ENCODE results near the gene GPANK1. TPM values are rescaled to one million over a fixed set of nuclear protein-coding genes. Genes with fewer than 3 reads are reported as not detected.
A peak's percentile ranks its signal among the peaks of the same experiment; 100 is the strongest.

Gene GPANK1
- total RNA-seq, 5 donors from 2014 or later (not counting 1 experiment from before 2014, with no cell fraction given), result 13.0 to 27.6 (median 23.3) TPM

DNA sequence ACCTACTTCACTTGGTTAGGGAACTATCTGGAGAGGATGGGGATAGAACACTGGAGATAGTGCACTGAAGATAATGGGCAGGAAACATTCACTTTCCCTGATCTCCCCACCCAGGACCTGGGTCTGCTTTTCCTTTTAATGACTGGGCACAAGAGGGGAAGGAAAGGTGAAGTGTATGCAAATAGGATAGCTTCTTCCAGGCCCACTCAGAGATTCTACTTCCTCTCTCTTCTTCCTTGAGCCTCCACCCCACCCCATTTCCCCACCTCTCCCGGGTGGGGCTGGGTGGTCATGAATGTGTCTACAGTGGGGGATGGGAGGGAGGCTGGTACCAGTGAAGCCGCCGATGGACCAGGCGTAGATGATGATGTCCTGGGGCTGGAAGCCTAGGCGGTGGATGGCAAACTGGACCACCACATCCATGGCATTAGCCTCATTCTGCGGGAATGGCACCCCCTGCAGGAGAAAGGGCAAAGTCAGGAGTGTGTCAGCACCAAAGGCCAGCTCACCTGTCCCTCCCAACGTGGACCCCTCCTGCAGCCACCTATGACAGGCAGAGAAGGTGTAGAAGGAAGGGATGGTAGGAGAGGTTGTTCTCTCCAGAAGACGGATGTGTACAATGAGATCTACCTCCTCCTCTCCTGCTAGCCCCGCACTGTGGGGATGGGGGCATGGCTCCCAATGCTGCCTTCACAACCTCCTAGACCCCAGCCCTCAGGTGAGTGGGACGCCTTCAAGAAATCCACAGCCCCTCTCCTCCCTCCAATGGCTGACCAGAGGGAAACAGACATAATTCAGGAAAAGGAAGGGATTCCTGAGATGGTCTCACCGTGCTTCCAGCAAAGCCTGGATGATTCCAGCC lies 24.7 kb upstream of the GPANK1 start:
- ChIA-PET CTCF (no interaction called here), POLR2A (interaction anchor here in 1 of 2 donors (0.6 kb wide), 1 partner anchor 66 kb away, joined by 3 read pairs; no protein-coding TSS in a partner anchor)
- no peak overlapping the region for H3K4me3 Mint-ChIP-seq
- H3K27me3 Mint-ChIP-seq, result no peaks in the 10 kb centered on the region
- DNase-seq (peak in 2 of 35 experiments; percentile 19 to 27), ATAC-seq (replicated peaks in 1 of 4) (peak in 1 of 4 experiments; percentile 26)
- H3K9me3 Mint-ChIP-seq, result no peaks in the 10 kb centered on the region
- peaks cover 25 to 80% of the 10 kb centered on the region in 2 donors for H3K36me3 ChIP-seq (ENCODE audit: control insufficient read depth in 2 of 2, extremely low read depth in 1 of 2, insufficient read depth in 1 of 2, low read length in 1 of 2)
- H3K27ac ChIP-seq (ENCODE audit: low read length), result no peak overlapping the region
- H3K9me3 ChIP-seq, result no peaks in the 10 kb centered on the region
- peak overlapping the region in 1 of 2 donors; percentile 43 for H3K27ac Mint-ChIP-seq
- no peak overlapping the region for H3K4me3 ChIP-seq (ENCODE audit: control insufficient read depth in 1 of 2, extremely low read depth in 1 of 2, low read length in 1 of 2)
- 98% methylated on average over 5 of the region's 11 CpGs for whole genome bisulfite sequencing (ENCODE audit: insufficient coverage)
- H3K4me1 ChIP-seq (ENCODE audit: control insufficient read depth in 1 of 2, extremely low read depth in 1 of 2, insufficient read depth in 2 of 2, low read length in 2 of 2), result no peaks in the 10 kb centered on the region
- peaks cover 49% of the 10 kb centered on the region for H3K36me3 Mint-ChIP-seq
- no peaks in the 10 kb centered on the region for H3K4me1 Mint-ChIP-seq
- no peaks in the 10 kb centered on the region for H3K27me3 ChIP-seq (replicated peaks in 1 of 2; ENCODE audit: control insufficient read depth in 2 of 2, extremely low read depth in 1 of 2, insufficient read depth in 2 of 2, low read length in 1 of 2)

DNA sequence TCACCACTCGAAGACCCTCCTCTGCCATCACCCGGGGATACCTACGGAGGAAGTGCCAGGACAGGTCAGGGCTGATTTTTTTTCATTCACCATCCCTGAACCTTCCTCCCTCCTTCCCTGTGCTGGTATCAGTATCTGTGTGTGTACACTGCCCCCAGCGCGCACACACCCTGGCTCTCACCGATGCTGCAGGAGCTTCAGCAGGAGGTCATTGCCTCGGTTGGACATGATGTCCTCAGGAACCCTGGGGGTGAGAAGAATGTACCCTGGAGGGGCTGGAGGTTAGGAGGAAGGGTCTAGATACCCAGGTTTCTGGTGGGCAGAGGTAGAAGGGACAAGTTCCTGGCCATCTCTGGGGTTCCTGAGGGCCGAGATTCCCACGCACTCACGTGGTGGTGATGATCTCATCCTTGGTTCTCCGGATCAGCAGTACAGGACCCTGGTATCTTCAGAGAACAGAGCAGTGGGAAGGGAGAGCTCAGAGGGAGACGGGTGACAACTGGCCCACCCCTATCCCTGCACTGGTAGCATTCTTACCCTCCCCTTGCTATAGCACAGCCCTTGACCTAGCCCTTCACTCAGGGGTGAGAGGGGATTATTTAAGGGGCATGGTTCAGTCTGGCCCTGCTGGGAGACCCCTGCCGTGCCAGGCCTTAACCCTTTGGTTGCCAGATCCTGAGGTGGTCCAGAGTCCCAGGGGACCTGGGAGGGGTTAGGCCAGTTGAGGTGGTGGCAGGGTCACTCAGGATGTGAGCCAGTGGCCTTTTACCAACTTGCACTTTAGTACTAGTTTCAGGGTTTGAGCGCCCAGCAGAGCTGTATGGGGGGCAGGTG lies 23.3 kb upstream of the GPANK1 start:
- Histone ChIP-seq H3K9me3 (no peaks in the 10 kb centered on the region), H3K4me3 (ENCODE audit: control insufficient read depth in 1 of 2, extremely low read depth in 1 of 2, low read length in 1 of 2) (no peak overlapping the region), H3K27ac (ENCODE audit: low read length) (no peak overlapping the region), H3K36me3 (ENCODE audit: control insufficient read depth in 2 of 2, extremely low read depth in 1 of 2, insufficient read depth in 1 of 2, low read length in 1 of 2) (peaks cover 19 to 68% of the 10 kb centered on the region in 2 donors), H3K27me3 (replicated peaks in 1 of 2; ENCODE audit: control insufficient read depth in 2 of 2, extremely low read depth in 1 of 2, insufficient read depth in 2 of 2, low read length in 1 of 2) (no peaks in the 10 kb centered on the region), H3K4me1 (ENCODE audit: control insufficient read depth in 1 of 2, extremely low read depth in 1 of 2, insufficient read depth in 2 of 2, low read length in 2 of 2) (no peaks in the 10 kb centered on the region)
- no peaks in the 10 kb centered on the region for H3K9me3 Mint-ChIP-seq
- no peaks in the 10 kb centered on the region for H3K27me3 Mint-ChIP-seq
- H3K27ac Mint-ChIP-seq, result no peak overlapping the region
- no peak overlapping the region for H3K4me3 Mint-ChIP-seq
- ATAC-seq (replicated peaks in 1 of 4) (no peak), DNase-seq (no peak)
- ChIA-PET POLR2A (no interaction called here), CTCF (no interaction called here)
- 98% methylated on average over 4 of the region's 14 CpGs for WGBS (ENCODE audit: insufficient coverage)
- H3K4me1 Mint-ChIP-seq, result no peaks in the 10 kb centered on the region
- peaks cover 46% of the 10 kb centered on the region for H3K36me3 Mint-ChIP-seq

DNA sequence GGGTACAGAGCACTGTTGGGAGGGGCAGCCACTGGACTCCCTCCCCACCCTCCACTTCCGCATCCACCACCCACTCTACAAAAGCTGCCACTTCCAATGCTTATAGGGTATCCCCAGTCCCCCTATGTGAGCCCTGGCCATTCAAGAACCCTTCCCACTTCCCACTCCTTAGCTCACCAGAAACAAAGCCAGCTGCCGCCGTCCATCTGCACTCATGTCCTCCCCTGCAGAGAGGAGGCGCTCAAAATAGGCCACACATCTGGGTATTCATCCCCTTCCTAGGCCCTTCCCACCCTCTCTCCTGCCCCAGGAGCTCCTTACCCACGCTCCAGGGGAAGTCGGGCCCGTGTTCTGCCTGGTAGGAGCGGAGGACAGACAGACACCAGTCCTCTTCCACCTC lies 22.5 kb upstream of the GPANK1 start:
- Histone ChIP-seq H3K36me3 (ENCODE audit: control insufficient read depth in 2 of 2, extremely low read depth in 1 of 2, insufficient read depth in 1 of 2, low read length in 1 of 2) (peaks cover 11 to 60% of the 10 kb centered on the region in 2 donors), H3K27ac (ENCODE audit: low read length) (no peak overlapping the region), H3K4me1 (ENCODE audit: control insufficient read depth in 1 of 2, extremely low read depth in 1 of 2, insufficient read depth in 2 of 2, low read length in 2 of 2) (no peaks in the 10 kb centered on the region), H3K9me3 (no peaks in the 10 kb centered on the region), H3K27me3 (replicated peaks in 1 of 2; ENCODE audit: control insufficient read depth in 2 of 2, extremely low read depth in 1 of 2, insufficient read depth in 2 of 2, low read length in 1 of 2) (no peaks in the 10 kb centered on the region), H3K4me3 (ENCODE audit: control insufficient read depth in 1 of 2, extremely low read depth in 1 of 2, low read length in 1 of 2) (no peak overlapping the region)
- POLR2A ChIA-PET, result no interaction called here
- Mint-ChIP-seq H3K27ac (no peak overlapping the region), H3K36me3 (peaks cover 41% of the 10 kb centered on the region), H3K9me3 (no peaks in the 10 kb centered on the region), H3K27me3 (no peaks in the 10 kb centered on the region), H3K4me1 (no peaks in the 10 kb centered on the region), H3K4me3 (no peak overlapping the region)
- WGBS (ENCODE audit: insufficient coverage), result 97% methylated on average over 4 of the region's 8 CpGs
- DNase-seq (no peak), ATAC-seq (replicated peaks in 1 of 4) (no peak)
- CTCF ChIA-PET, result no interaction called here

DNA sequence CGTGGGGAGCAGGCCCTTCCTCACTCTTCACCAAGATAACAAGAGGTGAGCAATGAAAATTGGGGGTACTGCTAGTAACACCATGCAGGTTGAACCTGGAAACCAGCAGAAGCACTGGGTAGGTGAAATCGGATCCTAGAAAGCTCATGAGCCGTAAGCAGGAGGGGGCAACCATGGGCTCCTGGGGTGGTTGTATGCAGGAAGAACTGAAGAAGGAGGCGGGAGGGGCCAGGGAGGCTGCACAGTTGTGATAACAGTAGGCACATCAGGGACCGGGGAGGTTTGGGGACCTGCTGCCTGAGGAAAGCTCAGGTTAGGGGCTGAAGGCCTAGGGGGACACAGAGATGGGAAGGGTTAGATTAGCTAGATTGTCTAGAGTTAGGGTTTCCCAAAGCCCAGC lies 21.7 kb upstream of the GPANK1 start:
- H3K36me3 Mint-ChIP-seq, result peaks cover 38% of the 10 kb centered on the region
- no peaks in the 10 kb centered on the region for H3K27me3 Mint-ChIP-seq
- Histone ChIP-seq H3K4me3 (ENCODE audit: control insufficient read depth in 1 of 2, extremely low read depth in 1 of 2, low read length in 1 of 2) (no peak overlapping the region), H3K27me3 (replicated peaks in 1 of 2; ENCODE audit: control insufficient read depth in 2 of 2, extremely low read depth in 1 of 2, insufficient read depth in 2 of 2, low read length in 1 of 2) (no peaks in the 10 kb centered on the region), H3K4me1 (ENCODE audit: control insufficient read depth in 1 of 2, extremely low read depth in 1 of 2, insufficient read depth in 2 of 2, low read length in 2 of 2) (peaks cover 0 to 6% of the 10 kb centered on the region in 2 experiments), H3K36me3 (ENCODE audit: control insufficient read depth in 2 of 2, extremely low read depth in 1 of 2, insufficient read depth in 1 of 2, low read length in 1 of 2) (peaks cover 10 to 54% of the 10 kb centered on the region in 2 donors), H3K9me3 (no peaks in the 10 kb centered on the region), H3K27ac (ENCODE audit: low read length) (no peak overlapping the region)
- CTCF ChIA-PET, result no interaction called here
- peak overlapping the region; percentile 28 to 36 for H3K27ac Mint-ChIP-seq
- no peak overlapping the region for H3K4me3 Mint-ChIP-seq
- H3K4me1 Mint-ChIP-seq, result peaks cover 2 to 5% (median 3%) of the 10 kb centered on the region in 3 donors
- POLR2A ChIA-PET, result no interaction called here
- WGBS (ENCODE audit: insufficient coverage), result 100% methylated on average over 3 of the region's 5 CpGs
- ATAC-seq (replicated peaks in 1 of 4) (no peak), DNase-seq (no peak)
- no peaks in the 10 kb centered on the region for H3K9me3 Mint-ChIP-seq

DNA sequence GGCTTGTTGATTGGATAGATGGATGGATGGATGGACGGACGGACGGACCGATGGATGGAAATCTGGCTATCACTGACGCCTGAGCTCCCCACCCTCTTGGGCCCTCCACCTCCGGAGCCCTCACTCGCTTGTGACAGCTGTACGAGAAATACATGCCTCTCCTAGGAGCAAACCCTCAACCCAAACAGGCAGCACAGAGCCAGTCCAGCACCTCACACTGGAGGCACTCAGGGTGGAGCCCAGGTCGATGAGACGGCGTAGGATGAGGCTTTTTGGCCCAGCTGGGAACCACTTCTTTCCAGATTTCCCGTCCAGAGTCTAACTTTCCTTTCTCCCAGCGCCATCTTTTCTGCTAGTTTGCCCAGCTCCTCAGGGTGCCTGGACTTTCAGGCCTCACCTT lies 18.8 kb upstream of the GPANK1 start:
- POLR2A ChIA-PET, result no interaction called here
- WGBS (ENCODE audit: insufficient coverage), result 94% methylated on average over 10 of the region's 13 CpGs
- Mint-ChIP-seq H3K36me3 (peaks cover 17% of the 10 kb centered on the region), H3K4me1 (peaks cover 16 to 23% (median 18%) of the 10 kb centered on the region in 3 donors), H3K27ac (no peak overlapping the region), H3K27me3 (no peaks in the 10 kb centered on the region), H3K9me3 (no peaks in the 10 kb centered on the region), H3K4me3 (no peak overlapping the region)
- DNase-seq (no peak), ATAC-seq (replicated peaks in 1 of 4) (no peak)
- Histone ChIP-seq H3K27ac (ENCODE audit: low read length) (no peak overlapping the region), H3K4me3 (ENCODE audit: control insufficient read depth in 1 of 2, extremely low read depth in 1 of 2, low read length in 1 of 2) (no peak overlapping the region), H3K4me1 (ENCODE audit: control insufficient read depth in 1 of 2, extremely low read depth in 1 of 2, insufficient read depth in 2 of 2, low read length in 2 of 2) (peaks cover 0 to 21% of the 10 kb centered on the region in 2 experiments), H3K9me3 (no peaks in the 10 kb centered on the region), H3K36me3 (ENCODE audit: control insufficient read depth in 2 of 2, extremely low read depth in 1 of 2, insufficient read depth in 1 of 2, low read length in 1 of 2) (peaks cover 3 to 25% of the 10 kb centered on the region in 2 donors), H3K27me3 (replicated peaks in 1 of 2; ENCODE audit: control insufficient read depth in 2 of 2, extremely low read depth in 1 of 2, insufficient read depth in 2 of 2, low read length in 1 of 2) (no peaks in the 10 kb centered on the region)
- CTCF ChIA-PET, result no interaction called here

DNA sequence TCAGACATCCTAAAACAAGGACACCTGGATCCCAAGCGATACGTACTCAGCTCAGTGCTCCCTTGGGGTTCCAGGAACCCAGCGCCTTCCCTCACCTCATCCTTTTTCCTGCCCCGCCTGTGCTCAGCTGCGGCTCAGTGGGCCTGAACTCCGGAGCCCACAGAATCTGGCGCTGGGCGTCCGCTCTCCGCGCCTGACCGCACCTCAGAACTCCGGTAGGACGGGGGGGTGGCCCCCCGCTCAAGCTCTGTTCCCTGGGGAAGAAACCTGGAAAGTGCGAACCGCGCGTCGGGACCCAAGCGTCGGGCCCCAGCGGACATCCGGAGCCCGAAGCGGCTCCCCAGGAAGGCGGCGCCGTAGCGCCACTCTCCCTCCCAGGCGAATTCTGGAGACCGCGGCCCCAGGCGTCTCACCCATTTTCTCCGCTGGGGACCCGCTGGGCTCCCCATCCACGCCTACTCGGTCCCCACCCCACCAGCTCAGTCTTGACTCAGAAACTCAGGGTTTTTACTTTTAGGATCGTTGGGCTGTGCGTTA lies 16.4 kb upstream of the GPANK1 start:
- peak overlapping the region; percentile 5 for H3K27ac ChIP-seq (ENCODE audit: low read length)
- peaks cover 0 to 21% of the 10 kb centered on the region in 2 experiments for H3K4me1 ChIP-seq (ENCODE audit: control insufficient read depth in 1 of 2, extremely low read depth in 1 of 2, insufficient read depth in 2 of 2, low read length in 2 of 2)
- peak overlapping the region; percentile 84 to 91 (median 86) for H3K4me3 Mint-ChIP-seq
- peak overlapping the region; percentile 45 to 85 for H3K27ac Mint-ChIP-seq
- H3K4me3 ChIP-seq (ENCODE audit: control insufficient read depth in 1 of 2, extremely low read depth in 1 of 2, low read length in 1 of 2), result peak overlapping the region; percentile 49 to 64
- ChIA-PET CTCF (interaction anchor here in 1 of 2 donors (0.6 kb wide), 2 partner anchors 107 to 148 kb away, joined by 5 to 6 read pairs; no protein-coding TSS in a partner anchor), POLR2A (no interaction called here)
- H3K27me3 ChIP-seq (replicated peaks in 1 of 2; ENCODE audit: control insufficient read depth in 2 of 2, extremely low read depth in 1 of 2, insufficient read depth in 2 of 2, low read length in 1 of 2), result no peaks in the 10 kb centered on the region
- peaks cover 2% of the 10 kb centered on the region for H3K36me3 Mint-ChIP-seq
- ATAC-seq (replicated peaks in 1 of 4) (peak; percentile 62 to 73 (median 68)), DNase-seq (peak in 16 of 35 experiments; percentile 12 to 60 (median 31))
- H3K9me3 Mint-ChIP-seq, result no peaks in the 10 kb centered on the region
- H3K9me3 ChIP-seq, result no peaks in the 10 kb centered on the region
- no peaks in the 10 kb centered on the region for H3K27me3 Mint-ChIP-seq
- 0% methylated on average over 35 of the region's 40 CpGs for WGBS (ENCODE audit: insufficient coverage)
- peaks cover 0 to 2% of the 10 kb centered on the region in 2 donors for H3K36me3 ChIP-seq (ENCODE audit: control insufficient read depth in 2 of 2, extremely low read depth in 1 of 2, insufficient read depth in 1 of 2, low read length in 1 of 2)
- peaks cover 16 to 23% (median 18%) of the 10 kb centered on the region in 3 donors for H3K4me1 Mint-ChIP-seq
